HepG2 (cell line): ENCODE measurements around the gene APLF. TPM values are rescaled to one million over a fixed set of nuclear protein-coding genes. Genes with fewer than 3 reads are reported as not detected.

ENCODE experiments used
- ARNT ChIP-seq: fragments of 450-650 bp; IDR thresholded peaks from 2 replicates; pipeline ENCODE4 v1.6.1; 2017
- ATF4 ChIP-seq, 2 experiments: fragments of 450-650 bp in 1 of 2; sonication (generic) in 1 of 2; formaldehyde crosslinking; IDR thresholded peaks; 2 replicates each; pipeline versions ENCODE4 v1.5.0 to v1.8.0; 2020 to 2022; ENCODE audit warnings: mild to moderate bottlenecking in 1 of 2, missing genetic modification reagents in 1 of 2
- PATZ1 ChIP-seq: sonication (generic); formaldehyde crosslinking; IDR thresholded peaks from 2 replicates; pipeline ENCODE4 v1.4.0; 2020; ENCODE audit warnings: missing genetic modification reagents
- SIN3A ChIP-seq: IDR thresholded peaks from 2 replicates; pipeline ENCODE4 v1.6.1; 2011; ENCODE audit warnings: low read depth, mild to moderate bottlenecking, control low read depth, low read length, borderline replicate concordance
- SNAPC4 ChIP-seq: sonication (generic); formaldehyde crosslinking; IDR thresholded peaks from 2 replicates; pipeline ENCODE4 v1.4.0; 2020; ENCODE audit warnings: mild to moderate bottlenecking, missing genetic modification reagents
- ZNF329 ChIP-seq: sonication (generic); formaldehyde crosslinking; IDR thresholded peaks from 2 replicates; pipeline ENCODE4 v1.9.0; 2021; ENCODE audit warnings: low read depth, mild to moderate bottlenecking, missing genetic modification reagents
- polyA plus RNA-seq, 8 experiments: library from polyadenylated mRNA; depleted of rRNA in 3 of 8; stranded (reverse) in 7 of 8; unstranded in 1 of 8; fragments of >200 nt; fragmentation: Illumina TruSeq in 4 of 8; extraction: Trizol in 4 of 8; gene quantifications; 2 replicates each; pipeline versions ENCODE4 v1.2.1 to v1.2.3, GENCODE V29; 2011 to 2016; ENCODE audit warnings: low read depth in 4 of 8, missing spikeins in 1 of 8, mixed read lengths in 1 of 8; ENCODE audit not compliant: insufficient read depth in 1 of 8
- total RNA-seq, 5 experiments: library from RNA; depleted of rRNA; stranded (reverse); fragments of >200 nt; fragmentation: Illumina TruSeq; extraction: Trizol; gene quantifications; 2 replicates each; pipeline ENCODE4 v1.2.3, GENCODE V29; 2016; ENCODE audit warnings: low read depth in 1 of 5
- TF ChIP-seq, protein P1 (sequence below): sonication (generic); formaldehyde crosslinking; IDR thresholded peaks from 2 replicates; pipeline ENCODE4 v1.4.0; 2020; ENCODE audit warnings: mild to moderate bottlenecking, missing genetic modification reagents

The APLF gene
- total and polyA plus RNA-seq, 2 of the 13 experiments (the other 11 are each of a cell fraction or from before 2014, with no cell fraction given), result 0.45 to 2.2 TPM

- TF ChIP-seq SNAPC4, result no peak
- no peak for TF ChIP-seq ATF4 (CRISPR knock-in tag; IDR thresholded peaks at IDR 0.05)
- TF ChIP-seq SIN3A, result no peak
- TF ChIP-seq, protein P1, sequence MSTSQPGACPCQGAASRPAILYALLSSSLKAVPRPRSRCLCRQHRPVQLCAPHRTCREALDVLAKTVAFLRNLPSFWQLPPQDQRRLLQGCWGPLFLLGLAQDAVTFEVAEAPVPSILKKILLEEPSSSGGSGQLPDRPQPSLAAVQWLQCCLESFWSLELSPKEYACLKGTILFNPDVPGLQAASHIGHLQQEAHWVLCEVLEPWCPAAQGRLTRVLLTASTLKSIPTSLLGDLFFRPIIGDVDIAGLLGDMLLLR (CRISPR knock-in tag), result no peak
- TF ChIP-seq ARNT, result no peak
- TF ChIP-seq ZNF329, result no peak
- no peak for TF ChIP-seq PATZ1
Measured at GRCh38 chr2:68423966-68424650, 43.3 kb upstream of the APLF start (continued).
